HFF-Myc (cell line): Measurements from ENCODE around the gene ZNF100.
"Not testable (repeated sequence)": the region's sequence is repeated elsewhere in the genome, so short reads cannot be mapped to it uniquely, and the experiment has no call there.

ENCODE experiments used
- DNase-seq: peaks from one replicate; pipeline ENCODE4 v3.0.0-alpha.2; 2011; ENCODE audit warnings: low read depth; ENCODE audit errors: extremely low read depth
- H3K4me3 ChIP-seq: replicated peaks from 2 replicates; pipeline ENCODE4 v1.5.1; 2011; ENCODE audit warnings: low read depth, mild to moderate bottlenecking, control low read depth, low read length
- CTCF ChIP-seq: IDR thresholded peaks from 2 replicates; pipeline ENCODE4 v1.5.1; 2012; ENCODE audit warnings: mild to moderate bottlenecking, low read depth, low read length, control low read depth; ENCODE audit errors: missing control alignments

ZNF100 gene

GRCh38 chr19:21713761-21714160 is 53.6 kb downstream of the ZNF100 start:
- no peak for DNase-seq
- no peak for TF ChIP-seq CTCF

GRCh38 chr19:21709464-21709863 is 57.9 kb downstream of the ZNF100 start:
- no peak overlapping the region for H3K4me3 ChIP-seq
- TF ChIP-seq CTCF: no peak
- no peak for DNase-seq

More at GRCh38 chr19:21713761-21714160, 53.6 kb downstream of the ZNF100 start:
- no peak overlapping the region for H3K4me3 ChIP-seq

GRCh38 chr19:21707878-21708277 is 59.5 kb downstream of the ZNF100 start:
- H3K4me3 ChIP-seq, DNase-seq: not testable (repeated sequence)

DNA sequence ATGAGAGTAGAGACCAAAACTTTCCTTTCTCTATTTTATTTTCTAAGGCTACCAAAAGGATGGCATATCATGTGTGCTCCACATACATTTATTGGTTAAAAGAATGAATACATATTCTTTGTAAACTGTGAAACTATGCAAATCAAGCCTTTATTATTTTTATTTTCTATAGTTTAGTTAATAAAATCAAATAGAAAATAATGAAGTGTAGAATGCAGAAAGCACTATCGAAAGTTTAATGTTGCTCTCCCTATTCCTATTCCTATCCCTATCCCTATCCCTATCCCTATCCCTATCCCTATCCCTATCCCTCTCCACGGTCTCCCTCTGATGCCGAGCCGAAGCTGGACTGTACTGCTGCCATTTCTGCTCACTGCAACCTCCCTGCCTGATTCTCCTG is 60.3 kb downstream of the ZNF100 start:
- TF ChIP-seq CTCF: no peak
- no peak for DNase-seq
- no peak overlapping the region for H3K4me3 ChIP-seq

DNA sequence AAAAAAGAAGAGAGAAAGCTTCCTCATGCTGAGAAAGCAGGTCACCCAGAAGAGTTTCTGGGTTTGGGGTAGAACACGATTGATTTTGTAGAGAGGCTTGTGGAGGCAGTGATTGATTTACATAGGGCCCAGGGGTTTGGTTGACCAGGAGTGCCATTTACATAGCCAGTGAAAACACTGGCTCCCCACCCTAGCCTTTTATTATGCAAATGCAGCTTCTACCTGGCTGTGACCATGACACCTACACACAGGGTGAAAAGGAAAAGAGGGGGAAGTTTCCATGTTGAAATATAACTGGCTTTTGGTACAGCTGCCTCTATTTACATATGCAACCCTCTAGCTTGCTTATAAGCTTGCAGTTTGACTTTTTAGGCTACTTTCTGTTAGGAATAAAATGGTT is 62.0 kb downstream of the ZNF100 start:
- no peak overlapping the region for H3K4me3 ChIP-seq
- no peak for TF ChIP-seq CTCF
- no peak for DNase-seq

DNA sequence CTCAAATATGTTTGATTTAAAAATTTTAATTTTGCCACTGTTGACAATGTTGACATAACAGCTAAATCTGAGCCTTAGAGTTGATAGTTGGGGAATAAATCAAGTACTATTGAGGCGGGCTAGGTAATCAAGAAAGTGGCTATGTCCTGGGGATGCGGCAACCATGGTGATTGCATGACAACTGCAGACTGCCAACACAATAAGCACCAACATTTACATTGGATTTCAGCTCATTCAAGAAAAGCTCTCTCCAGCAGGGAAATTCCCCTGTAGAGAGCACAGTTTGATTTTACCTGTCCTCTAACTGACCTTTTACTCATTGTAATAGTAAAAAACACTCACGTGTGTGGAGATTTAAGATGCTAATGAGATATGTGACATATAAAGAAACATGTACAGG is 63.1 kb downstream of the ZNF100 start:
- TF ChIP-seq CTCF: no peak
- no peak overlapping the region for H3K4me3 ChIP-seq

GRCh38 chr19:21699197-21699596 is 68.2 kb downstream of the ZNF100 start:
- no peak overlapping the region for H3K4me3 ChIP-seq
- no peak for DNase-seq
- TF ChIP-seq CTCF: no peak

More for the DNA sequence above, 63.1 kb downstream of the ZNF100 start:
- DNase-seq: no peak
